Panc1 (cell line): ENCODE results near the gene NDUFAF5.

Experiments used
- POLR2AphosphoS5 ChIP-seq: IDR thresholded peaks from 2 replicates; pipeline ENCODE4 v1.6.1; 2012; ENCODE audit warnings: mild to moderate bottlenecking, low read depth, low read length, moderate library complexity
- TF ChIP-seq, protein P1 (sequence below): fragments of 450-650 bp; IDR thresholded peaks from 2 replicates; pipeline ENCODE4 v1.5.1; 2017; ENCODE audit warnings: mild to moderate bottlenecking

DNA sequence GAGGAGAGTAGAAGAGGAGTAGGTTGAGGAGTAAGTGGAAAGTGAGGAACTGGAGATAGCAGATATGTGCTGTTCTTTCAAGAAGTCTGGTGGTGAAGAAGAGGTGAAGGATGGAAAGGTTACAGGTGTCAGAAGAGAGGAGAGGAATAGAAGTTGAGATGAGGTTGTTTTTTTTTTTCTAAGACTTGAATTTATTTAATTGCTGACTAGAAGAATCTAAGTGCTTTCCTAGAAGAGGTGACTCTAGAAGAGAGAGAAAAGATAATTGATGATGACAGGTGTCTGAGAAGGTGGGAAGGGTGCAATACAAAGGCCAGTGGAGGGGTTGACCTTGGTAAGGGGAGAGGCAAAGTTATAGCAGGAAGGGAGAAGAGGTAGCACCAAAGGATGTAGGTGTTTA, 25.6 kb downstream of the NDUFAF5 start:
- TF ChIP-seq, protein P1, sequence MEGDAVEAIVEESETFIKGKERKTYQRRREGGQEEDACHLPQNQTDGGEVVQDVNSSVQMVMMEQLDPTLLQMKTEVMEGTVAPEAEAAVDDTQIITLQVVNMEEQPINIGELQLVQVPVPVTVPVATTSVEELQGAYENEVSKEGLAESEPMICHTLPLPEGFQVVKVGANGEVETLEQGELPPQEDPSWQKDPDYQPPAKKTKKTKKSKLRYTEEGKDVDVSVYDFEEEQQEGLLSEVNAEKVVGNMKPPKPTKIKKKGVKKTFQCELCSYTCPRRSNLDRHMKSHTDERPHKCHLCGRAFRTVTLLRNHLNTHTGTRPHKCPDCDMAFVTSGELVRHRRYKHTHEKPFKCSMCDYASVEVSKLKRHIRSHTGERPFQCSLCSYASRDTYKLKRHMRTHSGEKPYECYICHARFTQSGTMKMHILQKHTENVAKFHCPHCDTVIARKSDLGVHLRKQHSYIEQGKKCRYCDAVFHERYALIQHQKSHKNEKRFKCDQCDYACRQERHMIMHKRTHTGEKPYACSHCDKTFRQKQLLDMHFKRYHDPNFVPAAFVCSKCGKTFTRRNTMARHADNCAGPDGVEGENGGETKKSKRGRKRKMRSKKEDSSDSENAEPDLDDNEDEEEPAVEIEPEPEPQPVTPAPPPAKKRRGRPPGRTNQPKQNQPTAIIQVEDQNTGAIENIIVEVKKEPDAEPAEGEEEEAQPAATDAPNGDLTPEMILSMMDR = no peak
- no peak for TF ChIP-seq POLR2AphosphoS5
